Body of pancreas (tissue), 4 donors: ENCODE results near the gene CCDC91.

Experiments
- CTCF ChIP-seq, 7 experiments: fragments of 450-650 bp in 4 of 7; fragments of 200-600 bp in 3 of 7; sonication (generic) in 3 of 7; IDR thresholded peaks; one replicate each; pipeline ENCODE4 v1.5.1; 2016 to 2019; ENCODE audit warnings: antibody characterized with exemption in 7 of 7
- POLR2A ChIP-seq, 3 donors: fragments of 450-650 bp; IDR thresholded peaks; one replicate each; pipeline ENCODE4 v1.6.1; 2016; ENCODE audit warnings: antibody characterized with exemption in 3 of 3, mild to moderate bottlenecking in 2 of 3

GRCh38 chr12:28568118-28568517 is 377.9 kb downstream of the CCDC91 start:
- TF ChIP-seq CTCF (IDR thresholded peaks at IDR 0.05) (no peak), POLR2A (IDR thresholded peaks at IDR 0.05) (no peak)
